HG03469 (cell line): ENCODE measurements around the gene PSME4.
A peak's percentile ranks its signal among the peaks of the same experiment; 100 is the strongest.

Source experiments
- ATAC-seq: cut with Tn5 transposase; IDR thresholded peaks from one replicate; pipeline ENCODE4 v1.9.1; 2021; ENCODE audit warnings: mild to moderate bottlenecking, moderate library complexity, moderate number of reproducible peaks; ENCODE audit not compliant: unreplicated experiment

PSME4 gene, protein sequence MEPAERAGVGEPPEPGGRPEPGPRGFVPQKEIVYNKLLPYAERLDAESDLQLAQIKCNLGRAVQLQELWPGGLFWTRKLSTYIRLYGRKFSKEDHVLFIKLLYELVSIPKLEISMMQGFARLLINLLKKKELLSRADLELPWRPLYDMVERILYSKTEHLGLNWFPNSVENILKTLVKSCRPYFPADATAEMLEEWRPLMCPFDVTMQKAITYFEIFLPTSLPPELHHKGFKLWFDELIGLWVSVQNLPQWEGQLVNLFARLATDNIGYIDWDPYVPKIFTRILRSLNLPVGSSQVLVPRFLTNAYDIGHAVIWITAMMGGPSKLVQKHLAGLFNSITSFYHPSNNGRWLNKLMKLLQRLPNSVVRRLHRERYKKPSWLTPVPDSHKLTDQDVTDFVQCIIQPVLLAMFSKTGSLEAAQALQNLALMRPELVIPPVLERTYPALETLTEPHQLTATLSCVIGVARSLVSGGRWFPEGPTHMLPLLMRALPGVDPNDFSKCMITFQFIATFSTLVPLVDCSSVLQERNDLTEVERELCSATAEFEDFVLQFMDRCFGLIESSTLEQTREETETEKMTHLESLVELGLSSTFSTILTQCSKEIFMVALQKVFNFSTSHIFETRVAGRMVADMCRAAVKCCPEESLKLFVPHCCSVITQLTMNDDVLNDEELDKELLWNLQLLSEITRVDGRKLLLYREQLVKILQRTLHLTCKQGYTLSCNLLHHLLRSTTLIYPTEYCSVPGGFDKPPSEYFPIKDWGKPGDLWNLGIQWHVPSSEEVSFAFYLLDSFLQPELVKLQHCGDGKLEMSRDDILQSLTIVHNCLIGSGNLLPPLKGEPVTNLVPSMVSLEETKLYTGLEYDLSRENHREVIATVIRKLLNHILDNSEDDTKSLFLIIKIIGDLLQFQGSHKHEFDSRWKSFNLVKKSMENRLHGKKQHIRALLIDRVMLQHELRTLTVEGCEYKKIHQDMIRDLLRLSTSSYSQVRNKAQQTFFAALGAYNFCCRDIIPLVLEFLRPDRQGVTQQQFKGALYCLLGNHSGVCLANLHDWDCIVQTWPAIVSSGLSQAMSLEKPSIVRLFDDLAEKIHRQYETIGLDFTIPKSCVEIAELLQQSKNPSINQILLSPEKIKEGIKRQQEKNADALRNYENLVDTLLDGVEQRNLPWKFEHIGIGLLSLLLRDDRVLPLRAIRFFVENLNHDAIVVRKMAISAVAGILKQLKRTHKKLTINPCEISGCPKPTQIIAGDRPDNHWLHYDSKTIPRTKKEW (N-terminal part only)

DNA sequence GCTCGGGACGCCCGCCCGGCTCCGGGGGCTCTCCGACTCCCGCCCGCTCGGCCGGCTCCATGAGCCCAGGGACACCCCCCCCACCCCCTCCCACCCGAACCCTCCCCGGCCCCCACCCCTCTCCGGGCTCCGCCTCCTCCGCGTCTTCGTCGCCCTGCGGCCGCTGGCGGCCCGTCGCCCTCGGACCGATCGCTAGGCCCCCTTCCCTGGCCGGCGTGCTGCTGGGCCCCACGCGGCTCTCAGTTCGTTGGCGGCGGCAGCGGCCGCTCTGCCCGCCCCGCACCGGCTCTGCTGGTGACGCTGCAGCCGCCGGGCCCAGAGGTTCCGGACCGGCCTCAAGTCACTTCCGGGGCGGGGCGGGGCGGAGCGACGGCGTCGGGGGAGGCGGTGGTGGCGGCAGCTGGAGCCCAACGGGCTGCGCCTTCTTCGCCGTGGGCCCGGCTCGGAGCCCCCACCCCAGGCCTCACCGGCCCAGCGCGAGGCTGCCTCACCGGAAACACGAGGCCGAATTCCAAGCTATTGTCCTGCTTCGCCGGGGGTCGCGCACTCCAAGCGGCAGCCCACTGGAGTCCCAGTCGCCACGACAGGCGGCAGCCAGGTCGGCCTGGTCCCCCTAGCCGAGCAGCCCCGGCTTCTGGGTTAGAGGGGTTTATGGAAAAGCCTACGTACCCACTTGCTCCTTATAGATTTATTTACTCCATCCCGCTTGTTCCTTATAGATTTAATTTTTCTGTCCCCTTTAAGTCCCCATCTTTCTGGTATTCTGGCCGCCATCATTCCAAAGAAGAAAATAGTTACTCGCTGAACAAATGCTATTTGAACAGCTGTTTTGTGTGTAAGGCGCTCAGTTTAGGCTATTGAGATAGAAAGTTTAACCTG lies at the start of gene PSME4:
PSME4 (minus strand) TSS at position 270 of the 879 bp plus-strand sequence; CDS start at position 61, 209 bp downstream.
- ATAC-seq = peak; percentile 59

DNA sequence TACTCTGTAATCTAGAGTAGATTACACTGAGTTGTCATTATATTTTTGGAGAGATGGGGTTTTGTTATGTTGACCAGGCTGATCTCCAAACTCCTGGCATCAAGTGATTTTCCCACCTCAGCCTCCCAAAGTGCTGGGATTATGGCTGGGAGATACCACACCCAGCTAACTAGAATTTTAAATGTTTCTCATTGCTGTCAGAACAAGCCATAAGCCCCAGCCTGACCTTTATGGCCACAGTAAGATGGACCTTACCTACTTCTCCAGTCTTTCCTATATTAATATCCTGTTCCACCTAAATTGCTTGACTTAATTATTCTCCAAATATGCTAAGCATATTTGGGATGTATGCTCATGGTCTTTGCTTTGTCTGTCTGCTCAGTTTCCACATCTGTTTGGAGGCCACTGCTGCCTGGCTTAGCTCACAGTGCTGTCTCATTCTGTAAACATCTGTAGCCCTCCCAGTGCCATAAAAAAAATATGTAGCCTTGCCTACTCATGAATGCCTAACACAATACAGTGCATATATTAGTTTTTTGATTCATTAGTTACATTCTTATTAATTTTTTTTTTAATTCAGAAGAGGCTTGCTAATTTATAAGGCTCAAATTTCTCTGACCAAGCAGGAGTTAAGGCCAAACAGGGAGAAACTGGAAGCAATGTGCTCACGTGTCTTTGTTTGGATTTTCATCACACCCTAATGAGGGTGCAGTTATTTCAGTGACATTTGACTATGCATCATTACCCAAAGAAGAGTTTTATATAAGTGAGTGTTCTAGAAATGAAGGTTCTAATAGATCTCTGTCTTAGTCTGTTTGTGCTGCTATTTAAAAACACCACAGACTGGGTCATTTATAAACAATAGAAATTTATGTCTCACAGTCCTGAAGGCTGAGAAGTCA lies 45.3 kb upstream of the PSME4 start:
- ATAC-seq = no peak

DNA sequence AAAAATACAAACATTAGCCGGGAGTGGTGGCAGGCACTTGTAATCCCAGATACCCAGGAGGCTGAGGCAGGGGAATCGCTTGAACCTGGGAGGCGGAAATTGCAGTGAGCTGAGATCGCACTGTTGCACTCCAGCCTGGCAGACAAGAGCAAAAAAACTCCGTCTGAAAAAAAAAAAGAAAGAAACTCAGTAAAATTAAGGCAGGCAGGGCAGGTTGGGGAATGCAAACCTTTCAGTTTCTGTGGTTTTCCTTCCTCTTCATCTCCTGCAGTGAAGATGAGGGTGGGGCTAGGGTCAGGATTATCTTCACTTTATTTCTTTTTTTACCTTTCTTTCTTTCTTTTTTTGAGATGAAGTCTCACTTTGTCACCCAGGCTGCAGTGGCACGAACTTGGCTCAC lies 43.2 kb upstream of the PSME4 start:
- ATAC-seq = no peak

DNA sequence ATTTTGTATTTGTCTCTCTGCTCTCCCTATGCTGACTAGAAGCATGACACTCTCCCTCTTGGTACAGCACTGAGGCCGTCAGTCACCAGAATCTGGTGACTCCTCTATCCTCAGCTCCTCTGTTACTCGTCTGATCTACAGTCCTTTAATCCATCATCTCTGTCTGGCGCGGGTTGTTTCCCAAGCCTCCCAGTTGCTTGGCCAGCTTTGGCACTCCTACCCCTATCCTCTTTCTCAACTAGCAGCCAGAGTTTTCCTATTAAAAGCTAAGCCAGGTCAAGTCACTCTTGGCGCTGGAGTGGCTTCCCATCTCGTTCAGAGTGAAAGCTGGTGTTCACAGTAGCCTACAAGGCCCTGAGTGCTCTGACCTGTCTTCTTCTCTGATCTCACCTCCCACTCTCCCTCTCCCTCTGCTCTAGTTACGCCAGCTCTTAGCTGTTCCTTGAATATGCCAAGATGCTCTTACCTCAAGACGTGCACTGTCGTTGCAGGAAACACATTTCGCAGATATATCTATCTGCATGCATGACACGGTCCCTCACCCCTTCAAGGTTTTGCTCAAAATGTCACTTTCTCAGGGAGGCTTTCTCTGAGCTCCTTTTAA lies 41.8 kb upstream of the PSME4 start:
- ATAC-seq = no peak

DNA sequence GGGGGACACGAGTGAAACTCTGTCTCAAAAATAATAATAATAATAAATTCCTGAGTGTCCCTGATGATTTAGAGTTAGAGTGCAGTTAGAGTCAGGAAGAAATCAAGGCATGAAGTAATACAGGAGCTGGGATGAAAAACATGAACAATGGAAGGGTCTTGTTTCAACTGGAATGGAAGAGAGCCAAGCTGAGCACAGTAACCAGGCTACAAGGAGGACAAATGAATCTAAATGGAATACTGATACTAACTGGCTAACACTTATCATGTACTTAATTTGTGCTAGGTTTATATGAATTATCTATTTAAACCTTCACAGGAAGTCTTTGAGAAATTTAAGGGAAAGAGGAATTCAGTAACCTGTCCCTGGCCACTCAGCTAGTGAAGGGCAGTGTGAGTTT lies 38.8 kb upstream of the PSME4 start:
- ATAC-seq = no peak

DNA sequence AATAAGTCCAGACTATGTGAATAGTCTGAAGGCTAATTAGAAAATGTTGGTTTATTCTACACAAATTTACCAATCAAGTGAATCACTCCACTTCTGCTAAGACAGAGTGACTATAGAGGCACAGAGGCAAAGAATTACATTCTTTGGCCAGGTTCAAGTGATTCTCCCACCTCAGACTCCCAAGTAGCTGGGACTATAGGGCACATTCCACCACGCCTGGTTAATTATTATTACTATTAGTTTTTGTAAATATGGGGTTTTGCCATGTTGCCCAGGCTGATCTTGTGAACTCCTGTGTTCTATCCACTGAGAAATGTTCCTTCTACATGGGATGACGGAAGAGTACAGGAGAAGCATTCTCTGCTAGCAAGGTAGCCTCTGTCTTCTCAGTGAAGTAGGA lies 37.6 kb upstream of the PSME4 start:
- ATAC-seq = no peak

DNA sequence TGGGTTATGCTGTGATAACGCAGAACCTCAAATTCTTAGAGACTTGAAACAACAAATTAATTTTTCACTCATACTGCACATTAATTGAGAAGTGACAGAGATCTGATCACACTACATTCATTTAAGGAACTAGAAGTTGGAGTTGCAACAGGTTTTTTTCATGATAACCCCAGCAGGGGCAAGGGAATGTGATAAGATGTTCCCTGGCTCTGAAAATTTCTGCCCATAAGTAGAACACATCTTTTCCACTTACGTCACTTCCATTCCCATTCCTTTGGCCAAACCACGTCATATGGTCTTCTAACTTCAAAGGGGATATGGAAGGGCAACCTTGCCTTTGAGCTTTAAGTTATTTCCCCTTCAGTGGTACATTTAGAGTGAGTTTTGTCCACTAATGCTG lies 29.7 kb upstream of the PSME4 start:
- ATAC-seq = no peak

DNA sequence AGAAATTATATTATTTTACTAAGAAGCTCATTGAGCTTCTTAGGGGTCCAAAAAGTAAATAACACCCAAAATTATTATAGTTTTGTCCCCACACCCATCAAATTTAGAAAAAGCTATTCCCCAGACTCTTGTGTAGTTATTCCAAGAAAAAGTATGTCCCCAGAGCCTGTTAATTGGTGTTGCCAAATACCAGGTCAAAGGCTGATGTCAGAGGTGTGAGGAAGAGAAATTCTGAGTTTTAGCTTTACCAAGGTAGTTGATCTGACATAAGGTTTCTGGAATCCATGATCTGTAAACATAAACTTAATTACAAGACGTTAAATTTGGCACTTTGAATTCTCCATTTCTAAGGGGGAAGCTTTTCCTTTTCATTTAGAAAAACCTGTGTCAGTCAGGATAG lies 29.3 kb upstream of the PSME4 start:
- ATAC-seq = no peak

DNA sequence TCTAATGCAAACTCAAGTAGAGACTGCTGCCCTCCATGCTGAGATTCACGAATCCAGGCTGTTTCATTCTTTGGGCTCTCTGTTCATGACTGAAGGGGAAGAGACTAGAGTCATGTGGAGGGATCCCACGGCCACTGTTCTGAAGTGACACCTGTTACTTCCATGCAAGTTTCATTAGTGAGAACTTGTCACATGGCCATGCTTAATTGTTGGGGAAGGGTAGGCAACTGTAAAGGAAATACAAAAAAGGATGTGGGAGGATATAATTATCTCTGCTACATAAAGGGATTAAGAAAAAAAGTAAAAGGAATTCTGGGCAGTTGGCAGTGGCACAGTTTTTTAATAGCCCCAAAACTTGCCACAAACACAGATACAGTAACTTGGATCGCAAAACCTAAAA lies 28.0 kb upstream of the PSME4 start:
- ATAC-seq = no peak

DNA sequence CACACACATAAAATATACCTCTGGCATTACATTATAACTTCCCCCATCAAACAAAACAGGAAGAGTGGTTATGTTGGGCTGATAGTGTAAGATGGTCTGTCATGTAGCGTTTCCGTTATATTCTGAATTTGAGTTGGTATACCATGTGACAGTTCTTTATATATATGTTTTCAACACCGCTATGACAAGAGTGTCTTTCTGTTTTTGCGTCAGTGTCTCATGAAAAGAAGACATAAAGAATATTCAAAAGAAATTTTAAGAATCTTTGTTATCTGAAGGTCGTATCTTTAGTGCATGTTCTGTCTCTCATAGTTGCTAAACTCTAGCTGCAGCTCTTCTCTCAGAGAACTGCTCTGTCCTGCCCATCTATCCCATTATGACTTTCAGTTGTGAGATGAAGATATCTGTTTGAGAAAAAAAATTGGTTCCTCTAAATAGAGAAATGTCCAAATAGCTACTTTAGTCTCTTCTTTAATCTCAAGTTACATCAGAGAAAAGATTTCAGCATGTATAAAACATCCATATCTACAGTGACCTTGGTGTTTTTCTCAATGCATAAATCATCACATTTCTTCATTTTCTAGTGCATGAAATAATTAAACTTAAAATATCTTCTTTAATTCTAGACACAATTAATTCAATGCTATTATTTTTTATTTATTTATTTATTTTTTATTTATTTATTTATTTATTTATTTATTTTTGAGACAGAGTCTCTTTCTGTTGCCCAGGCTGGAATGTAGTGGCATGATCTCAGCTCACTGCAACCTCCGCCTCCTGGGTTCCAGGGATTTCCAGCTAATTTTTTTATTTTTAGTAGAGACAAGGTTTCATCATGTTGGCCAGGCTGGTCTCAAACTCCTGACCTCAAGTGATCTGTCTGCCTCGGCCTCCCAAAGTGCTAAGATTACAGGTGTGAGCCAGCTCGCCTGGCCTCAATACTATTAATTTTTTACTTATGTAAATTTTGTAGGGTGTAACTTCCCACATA lies 24.3 kb upstream of the PSME4 start:
- ATAC-seq = peak; percentile 66

DNA sequence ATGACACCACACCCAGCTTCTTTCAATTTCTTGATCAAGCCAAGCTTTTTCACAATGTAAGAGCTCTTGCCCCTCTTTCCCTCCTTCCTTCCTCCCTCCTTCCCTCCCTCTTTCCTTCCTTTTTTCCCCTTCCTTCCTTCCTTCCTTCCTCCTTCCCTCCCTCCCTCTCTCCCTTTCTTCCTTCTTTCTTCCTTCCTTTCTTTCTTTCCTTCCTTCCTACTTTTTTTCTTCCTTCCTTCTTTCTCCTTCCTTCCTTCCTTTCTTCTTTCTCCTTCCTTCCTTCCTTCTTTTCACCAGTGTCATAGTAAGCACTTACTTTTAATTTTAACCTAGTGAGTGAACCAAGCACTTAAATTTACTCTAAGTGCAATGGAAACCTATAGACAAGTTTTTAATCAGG lies 21.2 kb upstream of the PSME4 start:
- ATAC-seq = no peak

DNA sequence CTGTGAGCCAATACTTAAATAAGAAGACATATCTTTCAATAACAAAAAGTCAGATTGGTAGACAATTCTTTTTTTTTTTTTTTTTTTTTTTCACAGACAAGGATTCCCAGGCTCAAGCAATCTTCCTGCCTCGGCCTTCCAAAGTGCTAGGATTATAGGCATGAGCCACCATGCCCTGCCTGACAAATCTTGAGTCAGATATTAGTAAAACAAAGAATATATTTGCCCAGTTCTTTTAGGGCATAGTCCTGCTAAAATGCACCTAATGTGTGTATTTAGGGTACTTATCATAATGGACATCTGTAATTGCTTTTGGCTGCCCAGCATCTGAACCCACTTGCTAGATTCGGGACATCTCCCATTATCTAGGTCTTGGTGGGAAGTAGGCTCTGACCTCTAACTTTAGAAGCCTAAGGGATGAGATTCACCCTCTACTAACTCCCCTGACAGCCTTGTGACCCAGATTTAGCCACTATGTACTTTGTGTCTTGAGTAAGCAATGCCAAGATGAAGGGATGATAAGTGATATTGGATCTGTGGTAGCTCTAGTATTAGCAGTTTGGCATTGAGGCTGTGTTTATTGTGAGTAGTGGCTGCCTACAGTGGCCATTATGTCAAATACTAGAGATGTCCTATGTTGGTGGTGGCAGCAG lies 18.5 kb upstream of the PSME4 start:
- ATAC-seq = no peak

DNA sequence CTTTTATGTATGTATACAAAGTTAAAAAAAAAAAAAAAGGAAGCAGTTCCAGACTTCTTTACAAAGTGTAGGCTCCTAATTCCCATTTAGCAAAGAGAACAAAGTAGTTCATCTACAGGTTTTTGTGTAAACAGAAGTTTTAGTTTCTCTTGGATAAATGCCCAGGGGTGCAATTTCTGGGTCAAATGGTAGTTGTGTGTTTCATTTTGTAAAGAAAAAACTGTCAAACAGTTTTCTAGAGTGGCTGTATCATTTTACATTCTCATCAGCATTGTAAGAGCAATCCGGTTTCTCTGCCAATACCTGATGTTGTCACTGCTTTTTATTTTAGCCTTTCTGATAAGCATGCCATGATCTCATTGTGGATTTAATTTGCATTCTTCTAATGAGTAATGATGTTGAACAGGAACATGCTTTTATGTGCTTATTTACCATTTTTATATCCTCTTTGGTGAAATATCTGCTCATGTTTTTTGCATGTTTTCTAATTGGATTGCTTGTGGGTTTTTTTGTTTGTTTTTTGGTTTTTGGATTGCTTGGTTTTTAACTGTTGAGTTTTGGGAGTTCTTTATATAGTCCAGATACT lies 16.6 kb upstream of the PSME4 start:
- no peak for ATAC-seq

DNA sequence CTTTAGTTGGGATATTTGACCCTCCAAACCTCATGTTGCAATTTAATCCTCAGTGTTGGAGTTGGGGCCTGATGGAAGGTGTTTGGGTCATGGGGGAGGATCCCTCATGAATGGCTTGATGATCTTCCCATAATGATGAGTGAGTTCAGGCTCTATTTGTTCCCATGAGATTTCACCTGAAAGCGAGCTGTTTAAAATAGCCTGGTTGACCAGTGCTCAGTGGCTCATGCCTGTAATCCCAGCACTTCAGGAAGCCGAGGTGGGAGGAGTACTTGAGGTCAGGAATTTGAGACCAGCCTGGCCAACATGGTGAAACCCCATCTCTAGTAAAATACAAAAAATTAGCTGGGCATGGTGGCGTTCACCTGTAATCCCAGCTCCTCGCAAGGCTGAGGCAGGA lies 14.9 kb upstream of the PSME4 start:
- ATAC-seq = no peak

DNA sequence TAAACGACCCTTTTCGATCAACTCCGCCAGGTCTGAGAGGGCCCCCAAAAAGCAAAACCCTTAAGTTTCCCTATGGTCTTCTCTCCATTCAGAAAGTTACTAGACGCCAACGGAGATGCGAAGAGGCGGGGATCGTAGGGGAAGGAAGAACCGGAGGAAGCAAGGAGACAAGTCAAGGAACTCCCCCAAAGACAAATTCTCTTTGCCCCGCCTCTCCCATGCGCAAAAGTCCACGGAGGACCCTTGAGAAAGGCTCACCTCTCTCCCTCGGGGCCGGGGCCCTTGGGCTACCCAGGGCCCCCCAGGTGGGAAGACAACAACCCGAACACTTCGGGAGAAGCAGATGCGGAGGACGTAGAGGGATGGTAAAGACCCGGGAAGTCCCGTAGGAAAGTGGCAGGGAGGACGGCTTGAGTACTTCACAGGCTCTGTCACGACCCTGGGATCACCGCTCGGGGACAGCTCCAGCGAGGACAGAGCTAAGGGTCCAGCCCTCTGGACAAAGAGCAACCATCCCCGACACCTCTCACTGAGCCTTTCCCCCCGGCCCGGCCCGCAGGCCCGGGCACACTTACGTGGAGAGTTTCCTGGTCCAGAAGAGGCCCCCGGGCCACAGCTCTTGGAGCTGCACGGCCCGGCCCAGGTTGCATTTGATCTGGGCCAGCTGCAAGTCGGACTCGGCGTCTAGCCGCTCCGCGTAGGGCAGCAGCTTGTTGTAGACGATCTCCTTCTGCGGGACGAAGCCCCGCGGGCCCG lies 647 bp downstream of the PSME4 start:
- peak; percentile 14 for ATAC-seq
